GM19193 (cell line): ENCODE measurements around the gene MXI1.

Experiments
- POLR2A ChIP-seq: IDR thresholded peaks from 4 replicates; pipeline ENCODE4 v1.6.1; 2011; ENCODE audit not compliant: insufficient read depth, insufficient read length; ENCODE audit errors: extremely low read depth

The MXI1 gene

GRCh38 chr10:110269374-110270318 lies 62.2 kb downstream of the MXI1 start:
- TF ChIP-seq POLR2A = no peak

GRCh38 chr10:110273474-110273873 lies 66.1 kb downstream of the MXI1 start:
- no peak for TF ChIP-seq POLR2A

GRCh38 chr10:110274072-110274627 lies 66.7 kb downstream of the MXI1 start:
- no peak for TF ChIP-seq POLR2A

GRCh38 chr10:110274647-110275046 lies 67.2 kb downstream of the MXI1 start:
- TF ChIP-seq POLR2A = no peak

GRCh38 chr10:110275128-110275729 lies 67.8 kb downstream of the MXI1 start:
- no peak for TF ChIP-seq POLR2A

DNA sequence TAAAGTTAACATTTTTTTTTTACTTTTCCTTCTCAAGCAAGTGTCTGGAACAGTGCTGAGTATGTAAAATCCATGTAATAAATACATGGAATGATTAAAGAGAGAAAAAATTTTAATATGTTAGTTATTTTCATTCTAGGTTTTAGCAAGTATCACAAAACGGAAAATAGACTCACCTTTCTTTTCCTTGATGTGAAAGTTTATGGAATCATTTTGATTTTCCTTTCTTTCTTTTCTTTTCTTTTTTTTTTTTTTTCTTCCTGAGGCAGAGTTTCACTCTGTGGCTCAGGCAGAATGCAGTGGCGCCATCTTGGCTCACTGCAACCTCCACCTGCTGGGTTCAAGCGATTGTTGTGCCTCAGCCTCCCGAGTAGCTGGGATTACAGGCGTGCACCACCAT lies 69.2 kb downstream of the MXI1 start:
- TF ChIP-seq POLR2A = no peak

DNA sequence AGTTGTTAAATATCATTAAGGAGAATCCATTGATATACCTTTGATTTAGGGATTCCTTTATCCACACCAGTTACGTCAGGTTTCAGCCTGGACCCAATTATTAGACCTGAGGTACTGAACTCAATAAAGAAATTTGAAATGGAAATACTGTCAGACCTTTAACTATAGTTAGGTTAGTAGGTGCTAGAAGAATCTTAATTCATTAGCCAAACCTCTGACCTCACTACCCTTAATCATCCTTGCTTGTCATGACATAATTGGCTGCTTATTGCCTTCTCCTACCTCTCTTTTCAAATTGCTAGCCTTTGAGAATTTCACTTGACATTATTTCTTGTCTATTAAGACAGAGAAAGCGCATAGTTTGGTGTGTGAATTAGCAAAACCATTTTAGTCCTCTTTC lies 70.2 kb downstream of the MXI1 start:
- no peak for TF ChIP-seq POLR2A

GRCh38 chr10:110278562-110279406 lies 71.4 kb downstream of the MXI1 start:
- TF ChIP-seq POLR2A = no peak

GRCh38 chr10:110279407-110279986 lies 72.1 kb downstream of the MXI1 start:
- TF ChIP-seq POLR2A = no peak

GRCh38 chr10:110284262-110284661 lies 76.9 kb downstream of the MXI1 start:
- no peak for TF ChIP-seq POLR2A

DNA sequence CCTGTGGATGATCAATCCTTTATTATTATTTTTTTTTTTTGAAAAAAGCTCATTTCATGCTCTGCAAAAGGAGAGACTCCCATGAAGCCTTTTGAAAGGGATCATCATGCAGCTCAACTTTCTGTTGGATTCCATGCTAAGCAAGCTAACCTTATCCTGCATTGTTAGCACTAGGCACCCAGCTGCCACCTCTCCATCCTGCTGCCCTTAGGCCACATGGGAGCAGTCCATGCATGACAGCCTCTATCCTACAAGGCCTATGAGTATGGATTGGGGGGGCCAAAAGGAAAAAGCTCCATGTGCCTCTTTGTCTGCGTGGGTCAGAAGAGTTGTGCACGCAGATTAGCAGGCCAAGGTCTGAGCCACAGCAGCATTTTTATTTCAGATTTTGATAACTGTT lies 78.1 kb downstream of the MXI1 start:
- TF ChIP-seq POLR2A = no peak

- TF ChIP-seq POLR2A = no peak
Observed at GRCh38 chr10:110286841-110287240, 79.4 kb downstream of the MXI1 start.

DNA sequence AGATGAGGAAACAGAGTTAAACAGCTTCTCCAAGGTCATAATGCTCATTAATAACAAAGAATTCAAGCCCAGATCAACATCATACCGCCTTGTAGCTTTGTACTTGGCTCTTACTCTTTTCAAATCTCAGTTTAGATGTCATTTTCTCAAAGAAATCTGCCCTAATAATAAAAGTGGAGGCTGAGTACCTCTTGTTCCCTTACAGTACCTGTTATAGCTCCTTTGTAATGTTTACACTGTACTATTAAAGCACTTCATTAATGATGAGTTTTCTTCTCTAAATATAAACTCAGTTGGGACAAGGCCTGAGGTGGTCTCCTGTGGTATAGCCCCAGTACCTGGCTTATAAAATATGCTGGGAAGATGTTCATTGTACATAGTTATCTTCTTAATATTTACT lies 89.6 kb downstream of the MXI1 start:
- no peak for TF ChIP-seq POLR2A

- TF ChIP-seq POLR2A = no peak
Observed at GRCh38 chr10:110300486-110300986, 93.1 kb downstream of the MXI1 start.
